Measurements from ENCODE around the gene LTBP3. TPM values are rescaled to one million over a fixed set of nuclear protein-coding genes. Genes with fewer than 3 reads are reported as not detected.

Gene LTBP3
- total and polyA plus RNA-seq, 9 of the 15 experiments (the other 6 are each of a cell fraction or from before 2014, with no cell fraction given): 0.06 to 20.5 (median 4.8) TPM

DNA sequence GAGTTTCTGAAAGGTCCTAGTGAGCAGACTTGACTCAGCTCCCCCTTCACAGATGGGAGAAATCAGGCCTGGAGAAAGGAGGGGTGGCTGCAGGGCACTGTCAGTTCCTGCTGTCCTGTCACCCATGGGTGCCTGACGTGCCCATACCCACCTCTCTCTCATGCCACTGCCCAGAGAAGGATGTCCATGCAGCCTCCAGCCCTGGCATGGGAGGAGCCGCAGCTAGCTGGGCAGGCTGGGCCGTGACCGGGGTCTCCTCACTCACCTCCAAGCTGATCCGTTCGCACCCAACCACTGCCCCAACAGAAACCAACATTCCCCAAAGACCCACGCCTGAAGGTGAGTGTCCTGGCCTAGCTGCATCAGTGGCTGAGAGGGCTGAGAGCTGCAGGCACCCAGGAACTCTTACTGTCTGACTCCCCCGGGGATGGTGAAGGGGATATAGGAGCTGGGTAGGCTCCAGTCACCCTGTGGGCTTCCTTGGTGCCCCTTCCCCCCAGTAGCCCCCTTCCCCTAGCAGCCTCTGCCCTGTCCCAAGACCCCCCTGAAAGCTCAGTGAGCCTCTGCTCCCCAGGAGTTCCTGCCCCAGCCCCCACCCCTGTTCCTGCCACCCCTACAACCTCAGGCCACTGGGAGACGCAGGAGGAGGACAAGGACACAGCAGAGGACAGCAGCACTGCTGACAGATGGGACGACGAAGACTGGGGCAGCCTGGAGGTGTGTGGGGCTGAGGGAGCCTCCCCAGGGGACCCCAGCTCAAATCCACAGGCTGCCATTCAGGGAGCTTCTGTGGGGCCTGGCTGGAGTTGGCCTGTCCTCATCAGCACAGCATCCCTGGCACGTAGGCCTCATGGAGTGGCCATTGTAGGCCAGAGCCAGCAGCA is 21.5 kb downstream of the LTBP3 start (continued):
- TF ChIP-seq RERE (CRISPR knock-in tag; IDR thresholded peaks at IDR 0.05; ENCODE audit: borderline replicate concordance): no peak

DNA sequence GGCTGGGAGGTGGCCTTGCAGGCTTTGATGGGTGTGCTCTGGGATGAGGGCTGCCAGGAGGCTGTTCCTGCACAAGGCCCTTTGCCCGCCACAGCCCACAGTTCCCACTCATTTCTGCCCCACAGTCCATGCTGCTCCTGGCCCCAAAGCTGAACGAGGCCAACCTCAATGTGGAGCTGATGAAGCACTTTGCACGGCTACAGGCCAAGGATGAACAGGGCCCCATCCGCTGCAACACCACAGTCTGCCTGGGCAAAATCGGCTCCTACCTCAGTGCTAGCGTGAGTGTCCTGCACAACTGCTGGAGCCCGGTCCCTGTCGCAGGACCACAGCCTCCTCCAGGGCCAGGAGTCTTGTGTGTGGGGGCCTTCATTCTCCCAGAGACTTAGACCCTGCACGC is 23.1 kb downstream of the LTBP3 start:
- BruUV-seq (replicated peaks): no TSS peak
- Histone ChIP-seq H3K4me1 (replicated peaks in 1 of 2; ENCODE audit: control insufficient read depth in 2 of 2, insufficient read depth in 2 of 2, low read length in 2 of 2) (peaks cover 0 to 34% of the 10 kb centered on the region in 2 experiments; a peak in 3 of 5 replicates), H3K4me2 (ENCODE audit: insufficient read depth, low read length) (no peak overlapping the region), H3K27me3 (ENCODE audit: control insufficient read depth in 2 of 2, insufficient read depth in 2 of 2, low read length in 2 of 2) (no peaks in the 10 kb centered on the region), H3K79me2 (ENCODE audit: control insufficient read depth, insufficient read depth, low read length) (no peaks in the 10 kb centered on the region; the same call in 2 of the 3 replicates), H3K36me3 (ENCODE audit: control insufficient read depth, insufficient read depth, low read length) (peaks cover 83% of the 10 kb centered on the region; the same call in 2 of the 3 replicates), H3K9me1 (ENCODE audit: control insufficient read depth, insufficient read depth, low read length) (no peaks in the 10 kb centered on the region), H3K4me3 (no peak overlapping the region), H4K20me1 (replicated peaks; ENCODE audit: control insufficient read depth, insufficient read depth, low read length) (0 out of 2 replicates have a peak, but pooled peaks cover 3% of the 10 kb centered on the region), H3K9ac (ENCODE audit: insufficient read depth in 1 of 2, low read depth in 2 of 2, low read length in 2 of 2) (peak overlapping the region in 1 of 2 experiments; percentile 14; a peak in 2 of 4 replicates), H3K9me3 (replicated peaks; ENCODE audit: control insufficient read depth, insufficient read depth, low read depth, low read length) (no peaks in the 10 kb centered on the region), H2AFZ (ENCODE audit: low read depth, low read length) (no peak overlapping the region), H3K27ac (ENCODE audit: extremely low read depth, low read depth, low read length) (no peak overlapping the region)
- ATAC-seq (no peak), FAIRE-seq (no peak), DNase-seq (ENCODE audit: extremely low read depth in 1 of 4, low spot score in 3 of 4) (no peak)
- intact Hi-C loops (cut with micrococcal nuclease) (no loop called here), in situ Hi-C loops (cut with MboI) (no loop called here)
- 81% methylated on average over 8 of the region's 9 CpGs for WGBS (ENCODE audit: insufficient coverage, low coverage, missing lambda C conversion rate)
- ChIA-PET POLR2A (interaction anchor here (0.8 to 6.5 kb wide), 5 partner anchors 9 to 59 kb away, joined by 3 to 48 read pairs (median 6); partner anchors contain the start of genes MALAT1 and SCYL1), CTCF (ENCODE audit: low intra/inter-chr PET ratio) (no interaction called here)
- TF ChIP-seq, protein P1, sequence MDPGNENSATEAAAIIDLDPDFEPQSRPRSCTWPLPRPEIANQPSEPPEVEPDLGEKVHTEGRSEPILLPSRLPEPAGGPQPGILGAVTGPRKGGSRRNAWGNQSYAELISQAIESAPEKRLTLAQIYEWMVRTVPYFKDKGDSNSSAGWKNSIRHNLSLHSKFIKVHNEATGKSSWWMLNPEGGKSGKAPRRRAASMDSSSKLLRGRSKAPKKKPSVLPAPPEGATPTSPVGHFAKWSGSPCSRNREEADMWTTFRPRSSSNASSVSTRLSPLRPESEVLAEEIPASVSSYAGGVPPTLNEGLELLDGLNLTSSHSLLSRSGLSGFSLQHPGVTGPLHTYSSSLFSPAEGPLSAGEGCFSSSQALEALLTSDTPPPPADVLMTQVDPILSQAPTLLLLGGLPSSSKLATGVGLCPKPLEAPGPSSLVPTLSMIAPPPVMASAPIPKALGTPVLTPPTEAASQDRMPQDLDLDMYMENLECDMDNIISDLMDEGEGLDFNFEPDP (CRISPR knock-in tag; IDR thresholded peaks at IDR 0.05): no peak
- TF ChIP-seq ZBTB43 (CRISPR knock-in tag; IDR thresholded peaks at IDR 0.05) (no peak), POLR2G (IDR thresholded peaks at IDR 0.05; ENCODE audit: low read depth, low read length) (peak; percentile 52; the same call in 1 of the 2 replicates), E2F6 (IDR thresholded peaks at IDR 0.05; ENCODE audit: borderline replicate concordance in 1 of 2, extremely low read depth in 1 of 2, insufficient read depth in 1 of 2, insufficient read length in 1 of 2, low read depth in 1 of 2, low read length in 1 of 2, poor library complexity in 1 of 2, severe bottlenecking in 1 of 2) (no peak)
